Right cardiac atrium (tissue), 5 donors: ENCODE measurements around the gene MEIS2. TPM values are rescaled to one million over a fixed set of nuclear protein-coding genes. Genes with fewer than 3 reads are reported as not detected.

ENCODE experiments used
- ATAC-seq, 2 donors: fragments of 200-7000 bp; cut with Tn5 transposase; one replicate each; pipeline versions ENCODE4 v1.8.0 to v1.9.1; 2020; ENCODE audit warnings: moderate library complexity in 2 of 2, mild to moderate bottlenecking in 1 of 2
- DNase-seq, 3 donors: peaks; one replicate each; pipeline ENCODE4 v3.0.0-alpha.2; 2020
- H3K27ac ChIP-seq: one replicate; pipeline ENCODE4 v1.5.1; 2013; ENCODE audit warnings: mild to moderate bottlenecking, low read length, control low read depth, moderate library complexity
- H3K27me3 ChIP-seq: one replicate; pipeline ENCODE4 v1.6.1; 2013; ENCODE audit not compliant: control insufficient read depth, insufficient read depth
- H3K4me1 ChIP-seq: one replicate; pipeline ENCODE4 v1.6.1; 2013; ENCODE audit warnings: low read length; ENCODE audit not compliant: control insufficient read depth, insufficient read depth
- H3K4me3 ChIP-seq: one replicate; pipeline ENCODE4 v1.5.1; 2013; ENCODE audit warnings: low read length, control low read depth
- H3K9me3 ChIP-seq: one replicate; pipeline ENCODE4 v1.6.1; 2013; ENCODE audit warnings: low read length; ENCODE audit not compliant: control insufficient read depth
- WGBS: extraction: QIAGEN DNeasy Blood & Tissue Kit; methylation state at CpG from one replicate; pipeline ENCODE4 v1.1.7; 2013; 5-methylcytosine and 5-hydroxymethylcytosine counted together
- intact Hi-C, 4 donors: fragments of 100-400 bp; cut with DNase I; formaldehyde crosslinking; loops; one replicate each; pipeline versions ENCODE4 v1.11.0 to v1.14.0; 2022 to 2023
- polyA plus RNA-seq: library from polyadenylated mRNA; stranded (reverse); fragments of 200-250 nt; gene quantifications from one replicate; pipeline ENCODE4 v1.2.3, GENCODE V29; 2013
- total RNA-seq, 4 donors: library from RNA; stranded (reverse); fragmentation: NEBNext Ultra II Directional; extraction: Animal tissue kit (Norgen Biotek cat#: 25700); gene quantifications; one replicate each; pipeline ENCODE4 v1.2.1, GENCODE V29; 2021
- donor health status: healthy with polysubstance abuse.
- donor health status: DM: no; HTN: yes; CAD: no.
- donor health status: DM: no; HTN: no; CAD: no.
- donor health status: DM: no; HTN: yes; CAD: no; lungs with severe emphysema.
- donor health status: DM: yes; HTN: yes; CAD: no.

The MEIS2 gene
- total and polyA plus RNA-seq, 5 donors = 14.8 to 33.4 (median 29.6) TPM

GRCh38 chr15:36877294-36877693 lies 223.1 kb downstream of the MEIS2 start:
- Histone ChIP-seq H3K4me1 (peaks cover 2% of the 10 kb centered on the region), H3K27me3 (no peaks in the 10 kb centered on the region), H3K4me3 (no peak overlapping the region), H3K27ac (no peak overlapping the region), H3K9me3 (no peaks in the 10 kb centered on the region)
- ATAC-seq (no peak), DNase-seq (no peak)
- 70% methylated on average over 8 of the region's 8 CpGs for WGBS
- intact Hi-C loops = no loop called here

- DNase-seq = no peak
- H3K27ac ChIP-seq = no peak overlapping the region
- ATAC-seq = no peak
- peaks cover 2% of the 10 kb centered on the region for H3K4me1 ChIP-seq
- H3K9me3 ChIP-seq = no peaks in the 10 kb centered on the region
- no peak overlapping the region for H3K4me3 ChIP-seq
- WGBS = 49% methylated on average over 2 of the region's 2 CpGs
- intact Hi-C loops = no loop called here
- H3K27me3 ChIP-seq = no peaks in the 10 kb centered on the region
These were observed 224.5 kb downstream of the MEIS2 start for GRCh38 chr15:36875740-36876334.

DNA sequence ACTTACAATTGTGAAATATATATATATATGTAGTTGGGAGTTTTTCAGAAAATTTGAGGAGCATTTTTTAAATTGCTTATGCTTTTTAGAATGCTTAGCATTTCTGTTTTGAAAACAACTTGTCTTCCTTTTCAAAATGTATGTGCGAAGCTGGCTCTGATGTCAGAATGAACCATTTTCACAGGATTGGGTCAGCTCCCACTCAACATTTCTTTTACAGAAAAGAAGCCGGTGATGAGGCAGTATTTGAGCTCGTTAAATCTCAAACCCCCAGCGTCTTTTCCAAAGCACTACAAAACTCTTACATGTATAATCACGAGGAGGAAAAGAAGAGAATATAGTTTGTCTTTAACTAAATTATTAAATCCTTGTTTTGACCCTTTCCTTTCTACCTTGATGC lies 225.4 kb downstream of the MEIS2 start:
- no peaks in the 10 kb centered on the region for H3K9me3 ChIP-seq
- WGBS = 79% methylated on average over 5 of the region's 5 CpGs
- H3K27ac ChIP-seq = no peak overlapping the region
- H3K4me1 ChIP-seq = no peaks in the 10 kb centered on the region
- intact Hi-C loops = no loop called here
- no peaks in the 10 kb centered on the region for H3K27me3 ChIP-seq
- H3K4me3 ChIP-seq = no peak overlapping the region
- no peak for ATAC-seq
- no peak for DNase-seq

- ATAC-seq (no peak), DNase-seq (no peak)
- Histone ChIP-seq H3K4me3 (no peak overlapping the region), H3K27me3 (no peaks in the 10 kb centered on the region), H3K9me3 (no peaks in the 10 kb centered on the region), H3K4me1 (no peaks in the 10 kb centered on the region), H3K27ac (no peak overlapping the region)
- 90% methylated on average over 4 of the region's 4 CpGs for WGBS
- intact Hi-C loops = loop anchor here in 1 of 4 donors (10.0 kb wide), 1 partner anchor 353 kb away; no protein-coding TSS in a partner anchor
These were observed 232.9 kb downstream of the MEIS2 start for GRCh38 chr15:36867436-36867835.

- H3K9me3 ChIP-seq = no peaks in the 10 kb centered on the region
- no peak overlapping the region for H3K27ac ChIP-seq
- no peaks in the 10 kb centered on the region for H3K4me1 ChIP-seq
- 95% methylated on average over 3 of the region's 3 CpGs for WGBS
- H3K27me3 ChIP-seq = no peaks in the 10 kb centered on the region
- no peak for DNase-seq
- no peak for ATAC-seq
- no peak overlapping the region for H3K4me3 ChIP-seq
- intact Hi-C loops = loop anchor here in 1 of 4 donors (10.0 kb wide), 1 partner anchor 352 kb away; no protein-coding TSS in a partner anchor
These were observed 233.5 kb downstream of the MEIS2 start for GRCh38 chr15:36866896-36867295.

GRCh38 chr15:36863570-36863969 lies 236.8 kb downstream of the MEIS2 start:
- intact Hi-C loops = loop anchor here in 1 of 4 donors (10.0 kb wide), 1 partner anchor 349 kb away; no protein-coding TSS in a partner anchor
- Histone ChIP-seq H3K9me3 (no peaks in the 10 kb centered on the region), H3K4me1 (no peaks in the 10 kb centered on the region), H3K27me3 (no peaks in the 10 kb centered on the region), H3K27ac (no peak overlapping the region), H3K4me3 (no peak overlapping the region)
- DNase-seq = no peak
- ATAC-seq = no peak
- 81% methylated on average over 4 of the region's 4 CpGs for WGBS

- no peak overlapping the region for H3K4me3 ChIP-seq
- intact Hi-C loops = loop anchor here in 1 of 4 donors (10.0 kb wide), 1 partner anchor 346 kb away; no protein-coding TSS in a partner anchor
- DNase-seq = no peak
- no peaks in the 10 kb centered on the region for H3K4me1 ChIP-seq
- H3K9me3 ChIP-seq = no peaks in the 10 kb centered on the region
- WGBS = 90% methylated on average over 2 of the region's 2 CpGs
- no peak overlapping the region for H3K27ac ChIP-seq
- no peaks in the 10 kb centered on the region for H3K27me3 ChIP-seq
- ATAC-seq = no peak
These were observed 239.6 kb downstream of the MEIS2 start for GRCh38 chr15:36860792-36861191.

GRCh38 chr15:36858423-36858822 lies 241.9 kb downstream of the MEIS2 start:
- intact Hi-C loops = no loop called here
- ATAC-seq (no peak), DNase-seq (no peak)
- Histone ChIP-seq H3K4me3 (no peak overlapping the region), H3K27ac (no peak overlapping the region), H3K4me1 (no peaks in the 10 kb centered on the region), H3K9me3 (no peaks in the 10 kb centered on the region), H3K27me3 (no peaks in the 10 kb centered on the region)

- WGBS = 73% methylated on average over 5 of the region's 6 CpGs
- ATAC-seq = no peak
- H3K27ac ChIP-seq = no peak overlapping the region
These were observed 243.9 kb downstream of the MEIS2 start for GRCh38 chr15:36856339-36856973.

DNA sequence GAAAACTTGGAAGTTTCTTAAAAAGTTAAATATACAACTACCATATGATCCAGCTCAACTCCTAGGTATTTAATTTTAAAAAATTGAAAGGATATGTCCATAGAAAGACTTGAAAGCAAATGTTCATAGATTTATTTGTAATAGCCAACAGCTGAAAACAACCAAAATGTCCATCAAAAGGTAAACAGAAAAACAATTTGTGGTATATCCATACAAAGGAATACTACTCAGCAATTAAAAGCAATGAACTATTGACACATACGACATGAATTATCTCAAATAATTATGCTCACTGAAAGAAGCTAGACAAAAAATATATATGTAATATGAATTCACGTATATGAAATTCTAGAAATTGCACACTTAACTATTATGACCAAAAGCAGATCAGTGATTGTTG lies 249.5 kb downstream of the MEIS2 start:
- DNase-seq (no peak), ATAC-seq (no peak)
- Histone ChIP-seq H3K4me1 (no peaks in the 10 kb centered on the region), H3K4me3 (no peak overlapping the region), H3K9me3 (no peaks in the 10 kb centered on the region), H3K27ac (no peak overlapping the region), H3K27me3 (no peaks in the 10 kb centered on the region)
- WGBS = 95% methylated on average over 2 of the region's 2 CpGs
- intact Hi-C loops = no loop called here

More at GRCh38 chr15:36856339-36856973, 243.9 kb downstream of the MEIS2 start:
- no peak for DNase-seq
- H3K4me3 ChIP-seq = no peak overlapping the region
- H3K27me3 ChIP-seq = no peaks in the 10 kb centered on the region
- H3K9me3 ChIP-seq = no peaks in the 10 kb centered on the region
- no peaks in the 10 kb centered on the region for H3K4me1 ChIP-seq
- intact Hi-C loops = no loop called here

GRCh38 chr15:36845270-36845669 lies 255.1 kb downstream of the MEIS2 start:
- ATAC-seq = no peak
- no peaks in the 10 kb centered on the region for H3K4me1 ChIP-seq
- DNase-seq = no peak
- H3K9me3 ChIP-seq = no peaks in the 10 kb centered on the region
- H3K27me3 ChIP-seq = no peaks in the 10 kb centered on the region
- no peak overlapping the region for H3K27ac ChIP-seq
- no peak overlapping the region for H3K4me3 ChIP-seq
- intact Hi-C loops = no loop called here
